Activated CD4-positive, alpha-beta T cell treated with anti-CD3 and anti-CD28 coated beads, Interleukin-10, Interleukin-2, amounts not matched to agents 100 ng/mL and 50 ng/mL, durations not matched to agents 16 hours and 8 hours (primary cell): ENCODE results near the gene TERT.
"Not testable (repeated sequence)": the region's sequence is repeated elsewhere in the genome, so short reads cannot be mapped to it uniquely, and the experiment has no call there.

Experiments
- DNase-seq: peaks from one replicate; pipeline ENCODE4 v3.0.0-alpha.2; 2020

TERT gene

DNA sequence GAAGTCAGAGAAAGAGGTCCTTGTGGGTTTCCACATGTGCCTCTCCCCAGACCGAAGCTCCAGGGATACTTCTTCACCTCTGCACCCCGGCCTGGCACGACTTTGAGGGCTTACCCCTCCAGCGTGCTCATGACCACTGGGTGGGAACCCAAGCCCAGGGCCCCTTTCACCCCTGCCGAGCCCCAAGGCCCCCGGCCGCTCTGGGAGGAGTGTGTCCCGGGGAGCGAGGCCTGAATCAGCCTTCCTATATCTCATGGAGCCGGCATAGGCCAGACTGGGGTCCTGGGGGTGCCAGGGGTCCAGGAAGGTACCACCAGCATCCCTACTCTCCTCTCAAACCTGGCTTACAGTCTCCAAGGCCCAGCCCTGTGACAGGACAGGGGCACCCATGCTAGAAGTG, 17.1 kb downstream of the TERT start:
- DNase-seq: no peak

GRCh38 chr5:1277331-1277730, 17.5 kb downstream of the TERT start:
- no peak for DNase-seq

- no peak for DNase-seq
Measured at GRCh38 chr5:1276930-1277329, 17.9 kb downstream of the TERT start.

DNA sequence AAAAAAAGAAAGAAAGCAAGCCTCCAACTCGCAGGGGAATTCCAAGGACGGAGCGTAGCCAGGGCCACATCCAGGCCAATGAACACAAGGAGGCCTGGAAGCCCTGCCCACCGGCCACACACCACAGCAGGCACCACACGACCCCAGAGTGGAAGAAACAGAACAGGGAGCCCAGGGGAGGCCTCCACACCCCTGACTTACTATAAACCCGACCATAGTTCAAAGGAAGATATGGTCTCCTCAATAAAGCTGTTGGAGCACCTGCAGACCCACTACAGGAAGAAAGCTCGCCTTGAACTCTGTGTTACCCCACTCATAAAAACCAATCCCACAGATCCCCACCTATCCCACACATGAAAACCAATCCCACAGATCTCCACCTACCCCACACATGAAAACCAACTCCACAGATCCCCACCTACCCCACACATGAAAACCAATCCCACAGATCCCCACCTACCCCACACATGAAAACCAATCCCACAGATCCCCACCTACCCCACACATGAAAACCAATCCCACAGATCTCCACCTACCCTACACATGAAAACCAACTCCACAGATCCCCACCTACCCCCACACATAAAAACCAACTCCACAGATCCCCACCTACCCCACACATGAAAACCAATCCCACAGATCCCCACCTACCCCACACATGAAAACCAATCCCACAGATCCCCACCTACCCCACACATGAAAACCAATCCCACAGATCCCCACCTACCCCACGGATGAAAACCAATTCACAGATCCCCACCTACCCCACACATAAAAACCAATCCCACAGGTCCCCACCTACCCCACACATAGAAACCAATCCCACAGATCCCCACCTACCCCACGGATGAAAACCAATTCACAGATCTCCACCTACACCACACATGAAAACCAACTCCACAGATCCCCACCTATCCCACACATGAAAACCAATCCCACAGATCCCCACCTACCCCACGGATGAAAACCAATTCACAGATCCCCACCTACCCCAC, 19.2 kb downstream of the TERT start:
- DNase-seq: not testable (repeated sequence)

GRCh38 chr5:1274471-1274870, 20.4 kb downstream of the TERT start:
- DNase-seq: no peak

- DNase-seq: no peak
Measured at GRCh38 chr5:1273745-1274144, 21.1 kb downstream of the TERT start.

- DNase-seq: no peak
Measured at GRCh38 chr5:1272201-1272600, 22.7 kb downstream of the TERT start.

GRCh38 chr5:1270933-1271914, 23.6 kb downstream of the TERT start:
- DNase-seq: no peak

- no peak for DNase-seq
Measured at GRCh38 chr5:1270426-1270825, 24.4 kb downstream of the TERT start.

DNA sequence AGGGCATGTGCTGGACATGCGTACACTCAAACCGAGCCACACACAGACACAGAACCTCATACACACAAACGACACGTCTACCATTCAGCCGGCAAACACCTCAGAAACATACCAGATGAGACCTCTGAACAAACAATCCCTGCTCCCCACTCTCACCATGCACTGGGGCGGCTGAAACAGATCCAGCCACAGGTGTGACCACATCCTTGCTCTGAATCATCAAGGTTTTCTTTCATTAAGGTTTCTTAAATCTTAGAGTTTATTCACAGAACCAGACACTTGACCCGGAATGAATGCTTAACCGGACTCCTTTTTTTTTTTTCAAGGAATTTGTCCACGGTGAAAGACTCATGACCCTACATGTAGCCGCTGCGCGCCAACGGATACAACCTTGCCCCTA, 26.2 kb downstream of the TERT start:
- peak; percentile 63 for DNase-seq

- no peak for DNase-seq
Measured at GRCh38 chr5:1268056-1268455, 26.8 kb downstream of the TERT start.

- not testable (repeated sequence) for DNase-seq
Measured at GRCh38 chr5:1267464-1267863, 27.4 kb downstream of the TERT start.

DNA sequence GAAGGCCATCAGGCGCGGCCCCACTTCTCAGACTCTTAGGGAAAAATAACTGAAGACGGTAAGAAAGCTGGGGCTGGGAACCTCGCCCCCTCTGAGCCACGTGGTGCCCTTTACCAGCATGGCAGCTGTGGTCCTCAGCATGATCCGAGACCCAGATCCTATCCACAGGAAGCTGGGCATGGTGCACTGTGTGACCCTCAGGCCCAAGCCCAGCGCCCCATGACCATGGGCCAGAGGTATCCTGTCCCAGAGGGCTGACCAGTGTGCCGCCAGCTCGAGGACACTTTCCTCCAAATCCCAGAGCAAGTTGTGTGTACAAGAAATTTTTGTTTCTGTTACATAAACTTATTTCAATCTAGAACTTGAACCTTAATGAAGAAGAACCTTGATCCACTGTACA, 28.1 kb downstream of the TERT start:
- DNase-seq: no peak

DNA sequence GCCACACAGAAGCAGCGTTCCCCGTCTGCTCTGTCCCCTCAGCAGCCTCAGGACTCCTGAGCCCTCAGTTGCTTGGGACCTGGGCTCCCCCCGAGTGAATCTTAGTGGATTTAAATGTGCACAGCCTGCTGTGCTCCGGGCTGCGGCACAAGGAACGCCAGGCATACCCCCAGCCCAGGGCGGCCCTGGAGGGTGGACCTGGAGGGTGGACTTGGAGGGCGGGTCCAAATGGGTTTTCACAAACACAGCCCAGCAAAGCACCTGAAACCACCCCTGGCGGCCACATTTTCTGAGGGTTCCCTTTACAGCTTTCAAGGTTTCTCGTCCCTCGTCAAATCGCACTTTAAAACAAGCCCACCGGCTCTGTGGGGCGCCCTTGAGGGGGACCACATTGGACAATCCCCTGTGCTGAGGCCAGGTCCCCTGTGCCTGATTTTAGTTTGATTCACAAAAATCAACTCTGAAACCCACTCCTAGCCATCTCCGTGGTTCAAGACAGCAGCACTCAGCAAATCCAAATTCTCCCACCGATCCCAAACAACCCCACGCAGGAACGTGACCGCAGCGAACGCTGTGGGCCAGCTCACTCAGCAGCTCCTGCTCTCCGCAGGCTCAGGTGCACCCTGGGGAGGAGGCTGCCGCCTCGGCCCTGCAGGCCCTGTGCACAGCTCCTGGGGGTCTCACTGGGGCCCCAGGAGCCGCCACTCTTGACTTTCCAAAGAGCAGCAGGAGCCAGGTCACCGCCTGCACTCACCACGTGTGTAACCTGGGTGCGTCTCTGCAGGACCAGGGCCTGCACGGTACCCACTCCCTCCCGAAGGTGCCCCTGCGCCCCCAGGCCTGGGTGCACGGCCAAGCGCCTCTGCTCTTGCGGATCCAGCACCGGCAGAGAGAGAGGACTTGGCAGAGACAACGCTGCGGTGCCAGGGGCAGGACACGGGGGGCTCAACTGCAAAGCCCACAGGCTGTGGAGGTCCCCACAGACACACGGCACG, 29.1 kb downstream of the TERT start:
- no peak for DNase-seq

DNA sequence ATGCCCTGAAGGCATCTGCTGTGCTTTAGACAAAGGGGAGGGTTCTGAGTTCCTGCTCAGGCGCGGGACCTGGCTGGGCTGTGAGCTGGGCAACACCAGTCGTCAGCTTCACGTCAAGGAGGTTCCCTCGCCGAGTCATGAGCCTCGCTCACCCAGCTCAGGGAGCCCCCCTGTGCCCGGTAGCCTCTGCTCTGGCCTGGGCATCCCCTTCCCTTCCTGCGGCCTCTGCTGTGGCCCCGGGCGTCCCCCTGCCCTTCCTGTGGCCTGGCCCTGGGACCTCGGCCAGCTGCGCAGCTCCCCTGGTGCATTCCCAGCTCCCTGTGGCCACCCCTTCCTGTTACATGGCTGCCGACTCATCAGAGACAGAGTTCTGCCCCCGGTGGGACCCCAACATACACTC, 29.8 kb downstream of the TERT start:
- no peak for DNase-seq

DNA sequence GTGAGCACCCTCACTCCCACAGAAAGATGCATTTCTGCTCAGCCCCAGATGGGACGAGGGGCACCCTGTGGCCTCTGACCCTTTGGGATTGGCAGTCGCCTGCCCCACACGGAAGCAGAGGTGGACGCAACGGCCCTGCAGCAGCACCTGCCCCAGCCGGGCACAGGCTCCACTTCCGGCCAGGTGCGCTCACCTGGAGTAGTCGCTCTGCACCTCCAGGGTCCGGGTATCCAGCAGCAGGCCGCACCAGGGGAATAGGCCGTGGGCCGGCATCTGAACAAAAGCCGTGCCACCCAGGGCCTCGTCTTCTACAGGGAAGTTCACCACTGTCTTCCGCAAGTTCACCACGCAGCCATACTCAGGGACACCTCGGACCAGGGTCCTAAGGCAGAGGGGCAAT, 30.7 kb downstream of the TERT start:
- DNase-seq: no peak

GRCh38 chr5:1262381-1262780, 32.5 kb downstream of the TERT start:
- no peak for DNase-seq

DNA sequence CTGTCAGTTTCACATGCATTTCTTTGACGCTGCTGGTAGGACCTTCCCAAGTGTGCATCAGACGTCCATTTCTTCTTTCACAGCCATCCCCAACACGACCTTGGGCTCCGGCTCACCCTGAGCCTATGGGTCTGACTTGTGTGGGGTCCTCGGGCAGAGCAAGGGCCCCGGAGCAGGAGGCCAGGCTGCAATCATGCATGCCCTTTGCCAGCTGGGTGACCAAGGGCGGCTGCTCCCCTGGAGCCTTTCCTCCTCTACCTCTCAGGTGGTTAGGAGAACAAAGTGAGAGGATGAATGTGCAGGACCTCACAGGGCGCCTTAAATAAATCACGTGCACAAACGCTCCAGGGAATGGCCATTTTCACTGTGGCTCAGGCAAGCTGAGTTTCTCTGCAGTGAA, 33.2 kb downstream of the TERT start:
- no peak for DNase-seq

GRCh38 chr5:1259806-1260480, 34.9 kb downstream of the TERT start:
- DNase-seq: no peak

GRCh38 chr5:1257841-1258240, 37.0 kb downstream of the TERT start:
- no peak for DNase-seq

DNA sequence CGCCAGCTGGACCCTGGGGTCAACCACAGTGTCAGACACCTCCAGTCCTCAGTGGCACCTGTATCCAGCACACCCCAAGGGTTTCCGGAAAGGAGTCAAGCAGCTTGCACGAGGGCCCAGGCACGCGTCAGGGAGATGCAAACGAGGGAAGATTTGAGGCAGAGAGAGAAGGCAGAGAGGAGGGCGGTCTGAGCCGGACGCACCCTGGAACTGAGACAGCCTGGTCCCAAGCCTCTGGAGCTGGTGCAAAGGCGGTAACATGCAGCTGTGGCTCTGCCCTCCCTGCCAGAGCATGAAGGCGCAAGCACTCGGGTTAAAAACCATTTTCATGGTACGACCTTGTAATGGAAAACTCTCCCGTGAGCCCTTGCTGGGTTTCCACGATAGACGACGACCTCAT, 37.5 kb downstream of the TERT start:
- DNase-seq: no peak

DNA sequence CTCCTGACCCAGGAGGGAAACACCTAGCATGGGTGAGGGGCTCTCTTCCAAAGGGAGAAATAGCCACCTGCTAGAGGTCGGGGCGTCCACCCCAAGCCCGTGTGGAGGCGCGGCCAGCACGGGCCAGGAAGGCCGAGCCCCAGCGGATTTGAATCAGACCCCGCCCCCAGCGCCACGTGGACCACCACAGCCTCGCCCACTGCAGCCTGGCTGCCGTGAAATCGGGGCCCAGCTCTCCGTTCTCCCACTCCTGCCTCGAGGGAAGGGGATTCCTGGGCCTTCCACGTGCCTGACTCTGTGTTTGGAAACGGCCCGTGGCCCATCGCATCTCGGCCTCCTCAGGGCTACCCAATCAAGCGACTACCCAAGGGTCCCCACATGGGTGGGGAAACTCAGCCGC, 38.1 kb downstream of the TERT start:
- no peak for DNase-seq
